ENCODE results near the gene NCLN.

- TF ChIP-seq CTCF (IDR thresholded peaks at IDR 0.05) (no peak), POLR2A (IDR thresholded peaks at IDR 0.05) (no peak), POLR2AphosphoS5 (IDR thresholded peaks at IDR 0.05) (no peak)
Measured at GRCh38 chr19:3188627-3189596, 3.2 kb downstream of the NCLN start.
